Stimulated activated CD8-positive, alpha-beta memory T cell treated with anti-CD3 and anti-CD28 coated beads, Interleukin-7, amount 100 ng/mL, for 1 hour (primary cell): ENCODE measurements around the gene NPVF.

Source experiments
- DNase-seq, 2 donors: peaks; one replicate each; pipeline ENCODE4 v3.0.0-alpha.2; 2020; ENCODE audit warnings: low read depth in 2 of 2

The NPVF gene

GRCh38 chr7:25234336-25234735 is 6.0 kb upstream of the NPVF start:
- no peak for DNase-seq

DNA sequence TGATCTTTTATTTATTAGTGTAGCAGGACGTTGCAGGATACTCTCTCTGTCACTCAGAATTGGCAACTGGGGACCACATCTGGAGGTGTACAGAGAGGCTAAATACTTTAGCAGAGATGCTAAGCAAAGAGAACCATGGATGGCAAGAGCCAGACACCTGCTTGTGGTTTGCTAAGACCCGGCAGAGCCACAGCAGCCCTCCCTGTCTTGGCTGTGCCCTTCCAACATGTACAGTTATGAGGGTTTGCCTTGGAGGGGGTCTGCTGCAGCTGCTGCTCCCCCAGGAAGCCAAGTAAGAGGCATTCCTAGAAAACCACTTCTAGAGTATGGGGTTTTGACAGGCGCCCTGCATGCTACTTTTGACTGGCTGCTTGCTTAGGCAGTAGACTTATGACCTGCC is 5.1 kb downstream of the NPVF start:
- no peak for DNase-seq

GRCh38 chr7:25222666-25223065 is 5.6 kb downstream of the NPVF start:
- DNase-seq = no peak

DNA sequence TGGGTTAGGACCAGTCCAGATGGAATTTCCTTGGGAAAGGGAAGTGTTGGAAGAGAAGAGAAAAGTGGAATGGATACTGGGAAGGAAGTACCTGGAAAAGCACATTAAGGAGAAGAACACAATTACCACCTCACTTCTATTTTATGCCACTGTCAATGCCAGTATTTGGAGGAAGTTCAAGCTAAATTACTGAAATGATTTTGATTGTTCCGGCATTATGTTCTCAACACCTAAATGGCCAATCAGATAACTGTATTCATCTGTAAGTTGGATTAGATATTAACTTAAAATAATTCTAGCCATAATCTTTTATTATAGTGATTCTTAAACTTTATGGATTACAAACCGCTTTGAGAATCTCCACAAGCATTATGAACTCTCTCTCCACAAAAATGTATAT is 7.3 kb downstream of the NPVF start:
- no peak for DNase-seq

DNA sequence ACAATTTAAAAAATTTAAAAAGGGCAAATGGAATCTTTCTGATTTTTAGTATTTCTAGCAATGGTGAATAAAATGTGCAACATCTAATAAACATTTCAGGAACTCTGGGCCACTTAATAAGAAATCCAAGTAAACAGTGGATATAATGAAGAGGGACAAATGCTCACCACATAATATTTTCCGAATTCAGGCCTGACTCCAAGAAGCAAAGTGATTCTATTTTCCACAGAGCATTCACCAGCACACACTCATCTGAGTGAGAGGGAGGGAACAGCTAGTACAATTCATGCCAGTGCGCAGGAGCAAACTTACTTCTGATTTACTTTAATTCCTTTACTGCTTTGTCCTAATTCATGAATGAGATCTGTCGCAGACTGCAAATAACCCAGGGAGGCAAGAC is 10.1 kb downstream of the NPVF start:
- no peak for DNase-seq

- DNase-seq = no peak
Measured at GRCh38 chr7:25216837-25217236, 11.4 kb downstream of the NPVF start.

DNA sequence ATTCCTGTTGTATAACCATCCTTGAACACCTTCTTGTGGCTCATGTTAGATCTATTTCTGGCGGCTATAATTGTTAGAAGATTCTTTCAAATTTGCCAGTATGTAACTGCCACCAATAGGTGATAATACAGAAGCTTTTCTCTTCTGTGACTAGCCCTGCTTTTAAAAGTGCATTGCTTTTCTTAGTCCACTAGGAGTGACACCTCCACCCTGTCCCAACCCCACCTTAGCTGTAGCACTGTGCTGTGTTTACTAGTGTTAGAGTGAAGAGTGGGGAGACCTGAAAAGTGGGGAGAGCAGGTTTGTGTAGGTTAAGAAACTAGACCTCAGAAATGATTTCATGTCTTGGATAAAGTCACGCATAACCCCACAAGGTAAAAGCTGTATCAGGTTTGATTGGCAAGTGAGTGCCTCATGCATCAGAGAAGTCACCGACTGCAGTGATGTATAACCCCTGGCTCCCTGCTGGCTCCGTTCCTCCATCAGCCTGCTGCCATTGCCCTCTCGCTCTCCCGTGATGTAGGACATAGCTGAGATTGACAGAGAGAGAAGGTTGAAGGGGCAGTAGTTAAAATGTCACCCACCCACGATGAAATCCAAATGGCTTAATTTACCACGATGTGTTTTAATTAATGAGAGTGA is 12.5 kb downstream of the NPVF start:
- DNase-seq = no peak

- no peak for DNase-seq
Measured at GRCh38 chr7:25208525-25209221, 19.6 kb downstream of the NPVF start.

DNA sequence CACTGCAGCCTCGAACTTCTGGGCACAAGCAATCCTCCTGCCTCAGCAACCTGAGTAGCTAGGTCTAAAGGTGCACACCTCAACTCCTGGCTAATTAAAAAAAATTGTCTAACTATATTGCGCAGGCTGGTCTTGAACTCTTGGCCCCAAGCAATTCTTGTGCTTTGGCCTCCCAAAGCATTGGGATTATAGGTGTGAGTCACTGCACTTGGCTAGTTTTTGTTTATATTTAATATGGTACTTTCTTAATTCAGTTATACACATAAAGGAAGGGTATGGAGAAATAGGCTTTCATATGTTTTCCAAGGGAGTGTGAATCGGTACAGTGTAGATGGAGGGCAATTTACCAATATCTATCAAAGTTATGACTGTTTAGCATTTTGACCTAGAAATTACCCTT is 20.4 kb downstream of the NPVF start:
- no peak for DNase-seq

DNA sequence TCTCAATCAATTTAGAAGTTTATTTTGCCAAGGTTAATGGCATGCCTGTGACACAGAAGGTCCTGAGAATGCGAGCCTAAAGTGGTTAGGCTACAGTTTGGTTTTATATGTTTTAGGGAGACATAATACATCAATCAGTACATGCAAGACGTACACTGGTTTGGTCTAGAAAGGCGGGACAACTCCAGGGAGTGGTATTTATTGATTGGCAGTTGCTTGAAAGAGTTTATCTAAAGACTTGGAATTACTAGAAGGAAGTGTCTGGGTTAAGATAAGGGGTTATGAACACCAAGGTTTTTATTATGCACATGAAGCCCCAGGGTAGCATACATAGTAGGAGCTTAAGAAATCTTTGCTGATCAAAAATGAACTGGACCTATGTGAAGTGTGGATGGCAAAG is 21.5 kb downstream of the NPVF start:
- no peak for DNase-seq

GRCh38 chr7:25196132-25196896 is 32.0 kb downstream of the NPVF start:
- no peak for DNase-seq

- no peak for DNase-seq
Measured at GRCh38 chr7:25194036-25194435, 34.2 kb downstream of the NPVF start.

DNA sequence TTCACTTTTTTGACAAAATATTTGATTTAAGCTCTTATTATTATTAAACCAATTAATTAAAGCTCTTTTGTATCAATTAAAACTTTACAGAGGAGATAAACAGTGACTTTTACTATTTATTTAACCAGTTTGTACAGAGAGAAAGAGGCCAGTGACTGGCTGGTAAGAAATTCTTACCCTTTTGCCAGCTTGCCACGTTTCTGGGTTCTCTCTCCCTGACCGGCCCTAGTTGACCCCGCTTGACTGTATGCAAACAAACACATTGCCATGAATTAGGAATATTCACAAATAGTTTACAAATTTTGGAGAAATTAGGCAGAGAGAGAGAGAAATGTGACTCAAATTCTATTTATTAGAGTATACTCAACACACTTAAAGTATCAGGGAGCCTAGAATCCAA is 36.2 kb downstream of the NPVF start:
- DNase-seq = no peak

DNA sequence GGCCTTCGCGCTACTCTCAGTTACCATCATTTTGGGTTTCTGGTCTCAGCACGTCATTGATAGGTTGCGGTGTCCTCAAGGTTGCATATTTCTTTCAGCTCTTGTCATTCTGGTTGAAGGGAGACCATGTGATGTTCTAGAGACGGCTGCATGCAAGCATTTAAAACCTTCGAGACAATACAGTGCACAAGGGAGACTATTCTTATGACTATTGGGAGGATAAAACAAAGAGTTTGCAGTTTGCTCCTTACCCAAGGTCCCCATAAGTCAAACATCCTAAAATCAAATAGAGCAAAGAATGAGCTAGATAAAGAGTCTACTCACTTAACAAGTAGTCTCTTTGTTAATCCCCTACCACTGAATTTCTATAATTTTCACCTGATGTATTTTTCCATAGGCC is 39.1 kb downstream of the NPVF start:
- no peak for DNase-seq

GRCh38 chr7:25187932-25188331 is 40.4 kb downstream of the NPVF start:
- DNase-seq = no peak

DNA sequence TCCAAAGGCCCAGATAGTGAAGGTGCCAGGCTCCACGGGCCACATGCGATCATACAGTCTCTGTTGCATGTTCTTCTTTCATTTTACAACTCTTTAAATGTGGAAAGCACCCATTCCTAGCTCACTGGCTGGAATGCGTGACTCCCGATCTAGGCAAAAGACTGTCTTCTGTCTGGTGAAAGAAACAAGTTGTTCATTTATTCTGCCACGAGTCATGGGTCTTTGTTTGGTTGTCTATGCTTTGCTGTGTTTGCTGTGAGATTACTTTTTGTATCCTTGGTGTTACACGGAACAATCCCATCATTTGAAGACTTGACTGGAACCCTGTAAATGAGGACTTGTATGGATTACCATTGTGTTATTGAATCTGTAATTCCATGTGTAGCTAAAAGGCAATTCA is 41.9 kb downstream of the NPVF start:
- no peak for DNase-seq

GRCh38 chr7:25181532-25181931 is 46.8 kb downstream of the NPVF start:
- no peak for DNase-seq

DNA sequence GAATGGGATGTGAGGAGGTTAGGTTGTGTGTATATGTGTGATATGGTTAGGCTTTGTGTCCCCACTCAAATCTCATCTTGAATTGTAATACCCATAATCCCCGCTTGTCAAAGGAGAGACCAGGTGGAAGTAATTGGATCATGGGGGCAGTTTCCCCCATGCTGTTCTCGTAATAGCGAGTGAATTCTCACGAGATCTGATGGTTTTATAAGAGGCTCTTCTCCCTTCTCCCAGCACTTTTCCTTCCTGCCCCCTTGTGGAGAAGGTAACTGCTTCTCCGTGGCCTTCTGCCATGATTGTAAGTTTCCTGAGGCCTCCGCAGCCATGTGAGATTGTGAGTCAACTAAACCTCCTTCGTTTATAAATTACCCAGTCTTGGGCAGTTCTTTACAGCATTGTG is 47.3 kb downstream of the NPVF start:
- no peak for DNase-seq

GRCh38 chr7:25180592-25180923 is 47.7 kb downstream of the NPVF start:
- DNase-seq = no peak

DNA sequence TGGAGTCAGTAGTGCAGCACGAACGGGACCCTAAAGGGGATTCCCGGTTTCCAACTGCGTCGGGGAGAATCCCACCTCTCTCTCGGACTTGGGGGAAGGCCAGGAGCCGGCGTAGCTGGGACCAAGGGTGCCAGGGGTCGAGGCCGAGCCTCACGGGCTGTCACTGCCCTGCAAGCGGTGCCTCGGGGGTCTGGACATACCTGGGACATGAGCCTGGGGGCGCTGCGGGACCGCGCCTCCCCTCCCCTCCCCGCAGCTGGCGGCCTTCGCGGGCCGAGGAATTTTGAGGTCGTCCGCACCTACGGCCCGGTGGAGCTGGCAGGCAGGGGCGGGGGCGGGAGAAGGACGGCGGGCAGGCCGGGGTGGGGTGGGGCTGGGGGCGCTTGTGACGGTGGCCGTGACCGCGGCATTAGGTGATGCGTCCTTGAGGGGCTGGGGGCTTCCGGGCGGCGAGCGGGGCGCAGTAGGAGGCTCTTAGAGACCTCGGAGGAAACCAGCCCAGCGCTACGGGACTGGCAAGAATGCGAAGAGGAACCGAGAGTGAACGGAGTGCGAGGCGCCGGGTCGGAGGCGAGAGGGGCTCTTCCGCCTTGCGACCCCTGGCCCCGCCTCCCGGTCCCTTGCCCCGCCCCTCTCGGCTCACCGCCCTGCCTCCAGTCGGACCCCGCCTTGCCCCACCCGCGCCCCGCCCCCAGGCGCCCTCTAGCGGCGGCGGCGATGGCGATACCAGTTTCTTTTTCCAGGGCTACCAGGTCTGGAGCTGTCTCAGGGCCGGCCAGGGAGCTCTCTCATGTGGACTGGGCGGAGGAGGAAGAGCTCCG is 48.3 kb downstream of the NPVF start:
- peak; percentile 93 to 98 for DNase-seq

- no peak for DNase-seq
Measured at GRCh38 chr7:25179325-25179724, 49.0 kb downstream of the NPVF start.
